Measurements from ENCODE around the gene IFT27.

- no peak for TF ChIP-seq CTCF (IDR thresholded peaks at IDR 0.05)
- no peak for TF ChIP-seq POLR2A (IDR thresholded peaks at IDR 0.05)
Measured at GRCh38 chr22:36724836-36725235, 51.1 kb downstream of the IFT27 start.

Measured in sigmoid colon (tissue), 3 donors.